ENCODE data around the gene STPG4. TPM values are rescaled to one million over a fixed set of nuclear protein-coding genes. Genes with fewer than 3 reads are reported as not detected.
"Not testable (repeated sequence)": the region's sequence is repeated elsewhere in the genome, so short reads cannot be mapped to it uniquely, and the experiment has no call there.

STPG4 gene
- total RNA-seq, 1 donor from 2014 or later: under 0.01 TPM

- TF ChIP-seq CTCF (IDR thresholded peaks at IDR 0.05; ENCODE audit: insufficient read depth, low read length, severe bottlenecking): no peak
- DNase-seq (ENCODE audit: low read depth): peak; percentile 64
- no peaks in the 10 kb centered on the region for H3K27me3 ChIP-seq (ENCODE audit: control insufficient read depth, insufficient read depth, low read length)
- no peak overlapping the region for H3K4me3 ChIP-seq (ENCODE audit: low read depth, low read length)
- H3K36me3 ChIP-seq (ENCODE audit: control insufficient read depth, insufficient read depth, low read length): no peaks in the 10 kb centered on the region
- FAIRE-seq: no peak
Observed at GRCh38 chr2:47119001-47119400, 36.1 kb downstream of the STPG4 start.

DNA sequence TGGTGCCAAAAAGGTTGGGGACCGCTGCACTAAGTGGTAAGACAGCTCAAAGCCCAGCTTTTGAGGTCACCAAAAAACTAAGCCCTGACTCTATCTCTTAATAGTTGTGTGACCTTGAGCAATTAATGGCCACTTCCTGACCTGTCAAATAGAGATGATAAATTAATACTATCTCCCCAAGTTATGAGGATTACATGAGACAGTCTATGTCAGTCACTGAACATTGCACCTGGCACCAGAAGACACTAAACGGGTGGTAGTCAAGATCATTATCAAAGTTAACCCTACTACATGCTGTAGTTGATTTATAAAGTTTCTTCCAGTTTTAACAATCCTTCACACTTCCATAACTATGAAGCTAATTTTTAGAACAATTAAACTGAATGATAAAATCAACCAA is 36.5 kb downstream of the STPG4 start:
- H3K36me3 ChIP-seq (ENCODE audit: control insufficient read depth, insufficient read depth, low read length): no peaks in the 10 kb centered on the region
- H3K4me3 ChIP-seq (ENCODE audit: low read depth, low read length): no peak overlapping the region
- FAIRE-seq (no peak), DNase-seq (ENCODE audit: low read depth) (no peak)
- H3K27me3 ChIP-seq (ENCODE audit: control insufficient read depth, insufficient read depth, low read length): no peaks in the 10 kb centered on the region
- no peak for TF ChIP-seq CTCF (IDR thresholded peaks at IDR 0.05; ENCODE audit: insufficient read depth, low read length, severe bottlenecking)

DNA sequence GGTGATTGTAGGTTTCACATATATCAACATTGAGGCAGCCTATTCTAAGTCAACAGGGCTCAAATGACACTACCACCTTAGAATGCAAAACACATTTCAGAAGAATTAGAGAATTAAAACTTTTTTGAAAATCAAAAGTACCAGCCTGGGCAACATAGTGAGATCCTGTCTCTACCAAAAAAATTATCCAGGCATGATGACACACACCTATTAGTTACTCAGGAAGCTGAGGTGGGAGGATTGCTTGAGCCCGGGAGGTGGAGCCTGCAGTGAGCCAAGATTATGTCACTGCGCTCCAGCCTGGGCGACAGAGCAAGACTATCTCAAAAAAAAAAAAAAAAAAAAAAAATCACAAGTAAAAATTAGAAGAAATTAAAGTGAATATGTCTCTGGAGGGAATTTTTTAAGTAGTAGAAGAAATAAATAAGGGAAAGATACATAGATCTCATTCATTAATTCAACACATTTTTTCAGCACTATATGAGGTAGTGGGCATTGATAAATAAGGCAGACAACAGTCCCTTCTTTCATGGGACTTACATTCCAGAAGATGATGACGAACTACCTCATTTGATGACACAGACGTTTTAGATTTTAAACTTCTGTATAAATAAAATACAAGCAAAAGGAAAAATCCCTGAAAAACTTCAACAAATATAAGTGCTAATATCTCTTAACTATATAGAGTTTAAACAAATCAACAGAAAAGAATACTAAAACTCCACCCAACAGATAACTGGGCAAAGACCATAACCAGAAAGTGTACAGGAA is 42.3 kb downstream of the STPG4 start:
- H3K36me3 ChIP-seq (ENCODE audit: control insufficient read depth, insufficient read depth, low read length): no peaks in the 10 kb centered on the region
- DNase-seq (ENCODE audit: low read depth) (no peak), FAIRE-seq (no peak)
- TF ChIP-seq CTCF (IDR thresholded peaks at IDR 0.05; ENCODE audit: insufficient read depth, low read length, severe bottlenecking): no peak
- H3K4me3 ChIP-seq (ENCODE audit: low read depth, low read length): no peak overlapping the region
- H3K27me3 ChIP-seq (ENCODE audit: control insufficient read depth, insufficient read depth, low read length): no peaks in the 10 kb centered on the region

DNA sequence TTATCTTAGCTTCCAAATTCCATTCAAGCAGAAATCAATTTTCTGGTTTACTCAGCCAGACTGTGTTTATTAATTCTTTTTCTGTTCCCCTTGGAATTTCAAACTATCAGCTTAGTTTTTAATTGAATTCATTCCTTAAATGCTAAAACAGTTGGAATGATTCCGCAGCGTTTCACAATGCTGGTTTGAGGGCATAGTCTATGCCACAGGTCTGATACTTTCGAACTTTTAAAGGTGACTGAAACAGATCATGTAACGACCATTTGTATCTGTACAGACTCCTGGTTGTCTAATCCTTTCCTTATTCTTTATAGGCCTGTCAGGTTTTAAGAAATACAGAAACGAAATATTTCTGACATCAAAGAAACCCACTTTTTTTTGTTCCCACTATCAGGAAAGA is 45.4 kb downstream of the STPG4 start:
- DNase-seq (ENCODE audit: low read depth) (no peak), FAIRE-seq (no peak)
- Histone ChIP-seq H3K4me3 (ENCODE audit: low read depth, low read length) (no peak overlapping the region), H3K27me3 (ENCODE audit: control insufficient read depth, insufficient read depth, low read length) (no peaks in the 10 kb centered on the region), H3K36me3 (ENCODE audit: control insufficient read depth, insufficient read depth, low read length) (no peaks in the 10 kb centered on the region)
- TF ChIP-seq CTCF (IDR thresholded peaks at IDR 0.05; ENCODE audit: insufficient read depth, low read length, severe bottlenecking): no peak

- no peaks in the 10 kb centered on the region for H3K27me3 ChIP-seq (ENCODE audit: control insufficient read depth, insufficient read depth, low read length)
- no peak for TF ChIP-seq CTCF (IDR thresholded peaks at IDR 0.05; ENCODE audit: insufficient read depth, low read length, severe bottlenecking)
- no peak overlapping the region for H3K4me3 ChIP-seq (ENCODE audit: low read depth, low read length)
- DNase-seq (ENCODE audit: low read depth): no peak
- FAIRE-seq: no peak
- H3K36me3 ChIP-seq (ENCODE audit: control insufficient read depth, insufficient read depth, low read length): no peaks in the 10 kb centered on the region
Observed at GRCh38 chr2:47109007-47109375, 46.1 kb downstream of the STPG4 start.

GRCh38 chr2:47108267-47109006 is 46.7 kb downstream of the STPG4 start:
- not testable (repeated sequence) for H3K4me3 ChIP-seq (ENCODE audit: low read depth, low read length); FAIRE-seq; H3K36me3 ChIP-seq (ENCODE audit: control insufficient read depth, insufficient read depth, low read length); H3K27me3 ChIP-seq (ENCODE audit: control insufficient read depth, insufficient read depth, low read length); DNase-seq (ENCODE audit: low read depth)

DNA sequence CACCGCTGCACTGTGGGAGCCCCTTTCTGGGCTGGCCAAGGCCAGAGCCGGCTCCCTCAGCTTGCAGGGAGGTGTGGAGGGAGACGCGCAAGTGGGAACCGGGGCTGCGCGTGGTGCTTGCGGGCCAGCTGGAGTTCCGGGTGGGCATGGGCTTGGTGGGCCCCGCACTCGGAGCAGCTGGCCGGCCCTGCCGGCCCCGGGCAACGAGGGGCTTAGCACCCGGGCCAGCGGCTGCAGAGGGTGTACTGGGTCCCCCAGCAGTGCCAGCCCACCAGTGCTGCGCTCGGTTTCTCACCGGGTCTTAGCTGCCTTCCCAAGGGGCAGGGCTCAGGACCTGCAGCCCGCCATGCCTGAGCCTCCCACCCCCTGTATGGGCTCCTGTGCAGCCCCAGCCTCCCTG is 47.9 kb downstream of the STPG4 start:
- not testable (repeated sequence) for H3K4me3 ChIP-seq (ENCODE audit: low read depth, low read length); H3K27me3 ChIP-seq (ENCODE audit: control insufficient read depth, insufficient read depth, low read length); FAIRE-seq; DNase-seq (ENCODE audit: low read depth); H3K36me3 ChIP-seq (ENCODE audit: control insufficient read depth, insufficient read depth, low read length)

DNA sequence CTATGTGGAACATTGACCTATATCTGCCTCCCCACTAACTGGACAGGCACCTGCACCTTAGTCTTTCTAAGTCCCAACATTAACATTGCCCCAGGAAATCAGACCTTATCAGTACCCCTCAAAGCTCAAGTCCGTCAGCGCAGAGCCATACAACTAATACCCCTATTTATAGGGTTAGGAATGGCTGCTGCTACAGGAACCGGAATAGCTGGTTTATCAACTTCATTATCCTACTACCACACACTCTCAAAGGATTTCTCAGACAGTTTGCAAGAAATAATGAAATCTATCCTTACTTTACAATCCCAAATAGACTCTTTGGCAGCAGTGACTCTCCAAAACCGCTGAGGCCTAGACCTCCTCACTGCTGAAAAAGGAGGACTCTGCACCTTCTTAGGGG is 48.9 kb downstream of the STPG4 start:
- peak; percentile 59 for DNase-seq (ENCODE audit: low read depth)
- FAIRE-seq; H3K4me3 ChIP-seq (ENCODE audit: low read depth, low read length): not testable (repeated sequence)

GRCh38 chr2:47099712-47100111 is 55.4 kb downstream of the STPG4 start:
- not testable (repeated sequence) for H3K4me3 ChIP-seq (ENCODE audit: low read depth, low read length); H3K27me3 ChIP-seq (ENCODE audit: control insufficient read depth, insufficient read depth, low read length); FAIRE-seq; H3K36me3 ChIP-seq (ENCODE audit: control insufficient read depth, insufficient read depth, low read length); DNase-seq (ENCODE audit: low read depth)

More for the DNA sequence above, 48.9 kb downstream of the STPG4 start:
- H3K36me3 ChIP-seq (ENCODE audit: control insufficient read depth, insufficient read depth, low read length); H3K27me3 ChIP-seq (ENCODE audit: control insufficient read depth, insufficient read depth, low read length): not testable (repeated sequence)

Measured in bronchial epithelial cell (primary cell).